OCI-LY3 (cell line): Measurements from ENCODE around the gene ISLR2.

ENCODE experiments used
- EZH2phosphoT487 ChIP-seq: fragments of 200-600 bp; shearing (Covaris generic); IDR thresholded peaks from 2 replicates; pipeline ENCODE4 v1.6.1; 2018; ENCODE audit warnings: antibody characterized with exemption, mixed run types, low read depth
- TF ChIP-seq, protein P1 (sequence below): fragments of 200-600, 300-600 bp; sonication (generic); IDR thresholded peaks from 2 replicates; pipeline ENCODE4 v1.5.1; 2014; ENCODE audit warnings: antibody characterized with exemption, low read length, low read depth

DNA sequence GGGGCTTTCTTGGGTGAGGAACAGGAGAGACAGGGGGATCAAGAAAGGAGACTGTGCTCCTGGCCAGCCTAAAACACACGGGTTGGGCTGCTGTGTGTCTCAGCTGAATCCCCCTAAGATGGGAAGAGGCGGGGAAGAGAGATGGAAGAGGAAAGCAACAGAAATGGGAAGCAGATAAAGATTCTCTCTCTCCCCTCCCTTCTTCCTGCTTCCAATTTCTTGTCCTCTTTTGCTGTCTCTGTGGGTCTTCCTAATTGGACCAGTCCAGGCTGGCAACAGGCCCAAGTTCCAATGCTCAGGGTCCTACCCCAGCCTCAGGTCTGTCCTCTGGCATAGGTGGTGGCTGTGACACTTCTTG lies 7.1 kb downstream of the ISLR2 start:
- TF ChIP-seq, protein P1, sequence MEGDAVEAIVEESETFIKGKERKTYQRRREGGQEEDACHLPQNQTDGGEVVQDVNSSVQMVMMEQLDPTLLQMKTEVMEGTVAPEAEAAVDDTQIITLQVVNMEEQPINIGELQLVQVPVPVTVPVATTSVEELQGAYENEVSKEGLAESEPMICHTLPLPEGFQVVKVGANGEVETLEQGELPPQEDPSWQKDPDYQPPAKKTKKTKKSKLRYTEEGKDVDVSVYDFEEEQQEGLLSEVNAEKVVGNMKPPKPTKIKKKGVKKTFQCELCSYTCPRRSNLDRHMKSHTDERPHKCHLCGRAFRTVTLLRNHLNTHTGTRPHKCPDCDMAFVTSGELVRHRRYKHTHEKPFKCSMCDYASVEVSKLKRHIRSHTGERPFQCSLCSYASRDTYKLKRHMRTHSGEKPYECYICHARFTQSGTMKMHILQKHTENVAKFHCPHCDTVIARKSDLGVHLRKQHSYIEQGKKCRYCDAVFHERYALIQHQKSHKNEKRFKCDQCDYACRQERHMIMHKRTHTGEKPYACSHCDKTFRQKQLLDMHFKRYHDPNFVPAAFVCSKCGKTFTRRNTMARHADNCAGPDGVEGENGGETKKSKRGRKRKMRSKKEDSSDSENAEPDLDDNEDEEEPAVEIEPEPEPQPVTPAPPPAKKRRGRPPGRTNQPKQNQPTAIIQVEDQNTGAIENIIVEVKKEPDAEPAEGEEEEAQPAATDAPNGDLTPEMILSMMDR, result no peak
- no peak for TF ChIP-seq EZH2phosphoT487
